ENCODE data around the gene POU2AF1. TPM values are rescaled to one million over a fixed set of nuclear protein-coding genes. Genes with fewer than 3 reads are reported as not detected.

The POU2AF1 gene
- total RNA-seq, 6 experiments from 2014 or later = 0.06 to 2.4 (median 0.63) TPM

DNA sequence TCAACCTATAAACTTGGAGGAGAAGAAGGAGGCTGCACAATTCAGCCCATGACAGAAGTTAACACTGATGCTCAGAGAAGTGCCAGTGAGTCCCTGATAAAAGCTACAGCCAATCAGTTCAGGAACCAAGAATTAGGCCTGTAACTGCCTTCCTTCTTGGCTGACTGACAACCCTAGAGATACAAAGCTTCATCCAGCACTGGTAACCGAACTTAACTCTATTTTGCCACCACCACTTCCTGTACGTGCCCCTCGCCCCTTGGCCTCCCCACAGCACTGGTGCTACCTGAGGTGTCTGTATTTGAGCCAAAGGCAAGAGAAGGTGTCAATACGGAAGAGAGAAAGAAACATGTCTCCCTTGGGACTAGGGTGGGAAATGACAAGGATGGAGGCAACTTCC is 40.1 kb upstream of the POU2AF1 start:
- WGBS (ENCODE audit: insufficient coverage, low coverage, low lambda C conversion rate, missing lambda C conversion rate) = 78% methylated on average over 3 of the region's 4 CpGs
- Histone ChIP-seq H3K4me1 (peaks cover 0 to 32% (median 6%) of the 10 kb centered on the region in 4 donors), H3K9me3 (no peaks in the 10 kb centered on the region), H3K27me3 (no peaks in the 10 kb centered on the region), H3K36me3 (no peaks in the 10 kb centered on the region), H3K27ac (no peak overlapping the region), H3K4me3 (no peak overlapping the region)
- intact Hi-C loops (cut with DNase I) = no loop called here
- TF ChIP-seq CTCF (IDR thresholded peaks at IDR 0.05) = no peak
- TF ChIP-seq POLR2A (IDR thresholded peaks at IDR 0.05) = no peak
- DNase-seq (no peak), ATAC-seq (no peak)

DNA sequence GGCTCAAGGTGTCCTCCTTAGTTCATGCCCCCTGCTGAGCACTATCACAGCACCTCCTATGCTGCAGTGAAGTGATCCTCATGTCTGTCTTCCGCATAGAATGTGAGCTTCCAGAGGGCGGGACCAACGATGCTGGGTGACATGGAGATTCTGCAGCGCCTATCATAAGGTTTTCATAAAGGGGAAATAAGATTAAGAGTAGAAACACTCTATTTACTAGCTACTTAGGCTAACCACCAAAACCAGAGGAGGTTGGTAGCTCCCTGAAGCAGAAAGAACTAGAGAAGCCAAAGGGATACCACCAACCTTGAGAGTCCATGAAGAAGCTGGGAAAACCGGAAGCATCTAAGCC is 39.3 kb upstream of the POU2AF1 start:
- DNase-seq (no peak), ATAC-seq (no peak)
- Histone ChIP-seq H3K4me1 (peaks cover 0 to 32% (median 6%) of the 10 kb centered on the region in 4 donors), H3K36me3 (no peaks in the 10 kb centered on the region), H3K4me3 (no peak overlapping the region), H3K27ac (no peak overlapping the region), H3K27me3 (no peaks in the 10 kb centered on the region), H3K9me3 (no peaks in the 10 kb centered on the region)
- TF ChIP-seq POLR2A (IDR thresholded peaks at IDR 0.05) (no peak), CTCF (IDR thresholded peaks at IDR 0.05) (no peak)
- 47% methylated on average over 4 of the region's 5 CpGs for WGBS (ENCODE audit: insufficient coverage, low coverage, low lambda C conversion rate, missing lambda C conversion rate)
- intact Hi-C loops (cut with DNase I) = no loop called here

DNA sequence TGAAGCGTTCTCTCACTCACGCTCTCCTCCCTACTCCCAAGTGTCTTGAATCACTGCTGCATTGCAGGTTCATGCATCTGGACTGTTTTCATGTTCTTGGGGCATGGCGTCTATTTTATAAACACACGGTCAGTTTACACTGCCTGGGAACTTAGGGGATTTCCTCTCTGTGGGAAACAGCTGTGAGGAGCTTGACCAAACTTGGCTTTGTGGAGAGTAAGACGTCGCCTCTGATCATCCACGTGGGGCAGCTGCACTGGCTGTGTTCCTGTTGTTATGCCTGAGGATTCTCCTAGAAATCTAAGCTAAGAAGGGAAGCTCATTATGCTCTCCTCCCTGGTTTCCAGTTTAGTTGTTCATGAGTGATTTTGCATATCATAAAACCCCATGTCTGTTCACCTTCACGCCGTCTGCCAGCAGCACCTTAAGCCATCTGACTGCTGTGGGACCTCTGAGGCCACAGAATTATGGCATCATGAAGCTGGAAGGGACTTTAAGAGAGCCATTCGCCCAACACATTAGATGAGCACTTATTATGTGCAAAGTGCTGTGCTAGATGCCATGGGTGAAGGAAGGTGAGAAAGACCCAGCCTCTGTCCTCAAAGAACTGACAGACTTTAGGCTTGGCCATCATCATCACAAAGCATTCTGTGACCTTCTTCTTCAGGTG is 38.8 kb upstream of the POU2AF1 start:
- 19% methylated on average over 8 of the region's 10 CpGs for WGBS (ENCODE audit: insufficient coverage, low coverage, low lambda C conversion rate, missing lambda C conversion rate)
- ATAC-seq = peak; percentile 30 to 63 (median 47)
- no peaks in the 10 kb centered on the region for H3K9me3 ChIP-seq
- DNase-seq = no peak
- peaks cover 0 to 30% (median 6%) of the 10 kb centered on the region in 4 donors for H3K4me1 ChIP-seq
- intact Hi-C loops (cut with DNase I) = no loop called here
- no peak for TF ChIP-seq POLR2A (IDR thresholded peaks at IDR 0.05)
- no peak for TF ChIP-seq CTCF (IDR thresholded peaks at IDR 0.05)
- H3K27me3 ChIP-seq = no peaks in the 10 kb centered on the region
- no peaks in the 10 kb centered on the region for H3K36me3 ChIP-seq
- no peak overlapping the region for H3K4me3 ChIP-seq
- no peak overlapping the region for H3K27ac ChIP-seq

GRCh38 chr11:111417011-111417765 is 38.1 kb upstream of the POU2AF1 start:
- Histone ChIP-seq H3K4me3 (no peak overlapping the region), H3K4me1 (peaks cover 0 to 27% (median 6%) of the 10 kb centered on the region in 4 donors), H3K27me3 (no peaks in the 10 kb centered on the region), H3K27ac (no peak overlapping the region), H3K9me3 (no peaks in the 10 kb centered on the region), H3K36me3 (no peaks in the 10 kb centered on the region)
- intact Hi-C loops (cut with DNase I) = no loop called here
- DNase-seq (no peak), ATAC-seq (peak; percentile 17 to 66 (median 54))
- 58% methylated on average over 6 of the region's 8 CpGs for WGBS (ENCODE audit: insufficient coverage, low coverage, low lambda C conversion rate, missing lambda C conversion rate)
- TF ChIP-seq CTCF (IDR thresholded peaks at IDR 0.05) (no peak), POLR2A (IDR thresholded peaks at IDR 0.05) (no peak)

All from right lobe of liver (tissue), 6 donors.